Adipocyte (in vitro differentiated cells): ENCODE data around the gene NFATC1.

ENCODE experiments used
- DNase-seq: peaks from one replicate; pipeline ENCODE4 v3.0.0-alpha.2; 2015; ENCODE audit warnings: low read depth
- H3K27me3 ChIP-seq: replicated peaks from 2 replicates; pipeline ENCODE4 v1.7.0; 2013; ENCODE audit warnings: mild to moderate bottlenecking, low read length, moderate library complexity; ENCODE audit not compliant: control insufficient read depth, insufficient read depth
- H3K36me3 ChIP-seq: 2 replicates; pipeline ENCODE4 v1.7.0; 2013; ENCODE audit warnings: low read length, mild to moderate bottlenecking, moderate library complexity; ENCODE audit not compliant: control insufficient read depth, insufficient read depth, severe bottlenecking
- H3K4me1 ChIP-seq: 2 replicates; pipeline ENCODE4 v1.7.0; 2013; ENCODE audit warnings: mild to moderate bottlenecking, low read length, moderate library complexity; ENCODE audit not compliant: control insufficient read depth, insufficient read depth
- H3K4me3 ChIP-seq: 2 replicates; pipeline ENCODE4 v1.7.0; 2013; ENCODE audit warnings: mild to moderate bottlenecking, low read length, moderate library complexity
- H3K9ac ChIP-seq: 2 replicates; pipeline ENCODE4 v1.7.0; 2013; ENCODE audit warnings: mild to moderate bottlenecking, low read length, moderate library complexity
- H3K9me3 ChIP-seq: 2 replicates; pipeline ENCODE4 v1.7.0; 2013; ENCODE audit warnings: mild to moderate bottlenecking, low read length, moderate library complexity; ENCODE audit not compliant: control insufficient read depth

Gene NFATC1

GRCh38 chr18:79384834-79385233, 10.9 kb upstream of the NFATC1 start:
- Histone ChIP-seq H3K4me3 (no peak overlapping the region), H3K36me3 (no peaks in the 10 kb centered on the region), H3K9ac (no peak overlapping the region), H3K4me1 (no peaks in the 10 kb centered on the region), H3K27me3 (peaks cover 77% of the 10 kb centered on the region), H3K9me3 (no peaks in the 10 kb centered on the region)
- no peak for DNase-seq

- no peak overlapping the region for H3K4me3 ChIP-seq
- no peak for DNase-seq
- no peaks in the 10 kb centered on the region for H3K4me1 ChIP-seq
- no peak overlapping the region for H3K9ac ChIP-seq
- peaks cover 82% of the 10 kb centered on the region for H3K27me3 ChIP-seq
- no peaks in the 10 kb centered on the region for H3K9me3 ChIP-seq
- H3K36me3 ChIP-seq: no peaks in the 10 kb centered on the region
Observed at GRCh38 chr18:79385326-79385707, 10.4 kb upstream of the NFATC1 start.

GRCh38 chr18:79385708-79386341, 9.9 kb upstream of the NFATC1 start:
- no peak for DNase-seq
- no peaks in the 10 kb centered on the region for H3K4me1 ChIP-seq

GRCh38 chr18:79386547-79386946, 9.2 kb upstream of the NFATC1 start:
- Histone ChIP-seq H3K4me1 (no peaks in the 10 kb centered on the region), H3K9me3 (no peaks in the 10 kb centered on the region), H3K36me3 (no peaks in the 10 kb centered on the region), H3K27me3 (peaks cover 86% of the 10 kb centered on the region), H3K9ac (no peak overlapping the region), H3K4me3 (no peak overlapping the region)
- no peak for DNase-seq

More at GRCh38 chr18:79385708-79386341, 9.9 kb upstream of the NFATC1 start:
- Histone ChIP-seq H3K36me3 (no peaks in the 10 kb centered on the region), H3K9ac (no peak overlapping the region), H3K4me3 (no peak overlapping the region), H3K27me3 (peaks cover 84% of the 10 kb centered on the region), H3K9me3 (no peaks in the 10 kb centered on the region)

GRCh38 chr18:79387214-79387613, 8.5 kb upstream of the NFATC1 start:
- Histone ChIP-seq H3K36me3 (no peaks in the 10 kb centered on the region), H3K9me3 (no peaks in the 10 kb centered on the region), H3K4me3 (no peak overlapping the region), H3K4me1 (no peaks in the 10 kb centered on the region), H3K9ac (no peak overlapping the region), H3K27me3 (peaks cover 84% of the 10 kb centered on the region)
- DNase-seq: no peak

- no peak overlapping the region for H3K4me3 ChIP-seq
- H3K4me1 ChIP-seq: no peaks in the 10 kb centered on the region
- no peaks in the 10 kb centered on the region for H3K36me3 ChIP-seq
- DNase-seq: no peak
- H3K9me3 ChIP-seq: no peaks in the 10 kb centered on the region
- no peak overlapping the region for H3K9ac ChIP-seq
- peaks cover 84% of the 10 kb centered on the region for H3K27me3 ChIP-seq
Observed at GRCh38 chr18:79387615-79388014, 8.1 kb upstream of the NFATC1 start.

GRCh38 chr18:79388043-79388442, 7.7 kb upstream of the NFATC1 start:
- Histone ChIP-seq H3K36me3 (no peaks in the 10 kb centered on the region), H3K9me3 (no peaks in the 10 kb centered on the region), H3K4me1 (peaks cover under 1% of the 10 kb centered on the region), H3K27me3 (peaks cover 85% of the 10 kb centered on the region), H3K9ac (no peak overlapping the region), H3K4me3 (no peak overlapping the region)
- no peak for DNase-seq

- peaks cover 70% of the 10 kb centered on the region for H3K27me3 ChIP-seq
- H3K4me1 ChIP-seq: peaks cover 6% of the 10 kb centered on the region
- no peak overlapping the region for H3K9ac ChIP-seq
- no peak overlapping the region for H3K4me3 ChIP-seq
- no peaks in the 10 kb centered on the region for H3K9me3 ChIP-seq
- DNase-seq: no peak
- H3K36me3 ChIP-seq: no peaks in the 10 kb centered on the region
Observed at GRCh38 chr18:79389689-79390088, 6.0 kb upstream of the NFATC1 start.

GRCh38 chr18:79392226-79392625, 3.5 kb upstream of the NFATC1 start:
- Histone ChIP-seq H3K27me3 (peaks cover 48% of the 10 kb centered on the region), H3K9ac (no peak overlapping the region), H3K9me3 (no peaks in the 10 kb centered on the region), H3K4me1 (peaks cover 6% of the 10 kb centered on the region), H3K4me3 (no peak overlapping the region), H3K36me3 (no peaks in the 10 kb centered on the region)
- no peak for DNase-seq

GRCh38 chr18:79393181-79393634, 2.5 kb upstream of the NFATC1 start:
- Histone ChIP-seq H3K4me3 (peak overlapping the region; percentile 77), H3K36me3 (no peaks in the 10 kb centered on the region), H3K4me1 (peaks cover 6% of the 10 kb centered on the region), H3K9me3 (no peaks in the 10 kb centered on the region), H3K9ac (peak overlapping the region; percentile 62), H3K27me3 (peaks cover 41% of the 10 kb centered on the region)
- DNase-seq: peak; percentile 52

GRCh38 chr18:79393635-79394533, 1.8 kb upstream of the NFATC1 start:
- Histone ChIP-seq H3K4me1 (peaks cover 6% of the 10 kb centered on the region), H3K36me3 (no peaks in the 10 kb centered on the region), H3K9me3 (no peaks in the 10 kb centered on the region), H3K4me3 (peak overlapping the region; percentile 77), H3K27me3 (peaks cover 34% of the 10 kb centered on the region), H3K9ac (peak overlapping the region; percentile 62)
- DNase-seq: peak; percentile 91
